Measurements from ENCODE around the gene PDK4.
"Not testable (repeated sequence)": the region's sequence is repeated elsewhere in the genome, so short reads cannot be mapped to it uniquely, and the experiment has no call there.

The PDK4 gene

GRCh38 chr7:95596198-95597063, at the start of gene PDK4:
TSS of gene PDK4 (minus strand) at chr7:95596516. CDS start at chr7:95596293, 223 bp downstream.
- DNase-seq: no peak

DNA sequence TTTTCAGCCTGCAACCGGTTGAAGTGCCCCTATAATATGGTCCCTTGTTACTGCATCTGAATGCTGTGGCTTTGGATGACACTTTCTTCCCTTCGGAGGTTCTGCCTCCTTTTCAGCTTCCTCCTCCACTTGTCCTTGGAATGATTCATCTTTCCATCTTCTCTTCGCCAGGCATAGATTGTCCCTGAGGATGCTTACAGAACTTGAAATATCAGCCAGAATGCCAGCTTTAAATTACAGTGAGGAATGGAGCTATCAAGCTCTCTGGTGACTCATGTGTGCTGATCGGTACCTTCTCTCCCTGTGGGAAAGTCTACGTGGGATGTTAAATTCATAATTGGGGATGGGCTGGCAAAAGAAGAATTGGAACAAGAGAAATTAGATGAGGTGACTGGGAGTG, 45.9 kb upstream of the PDK4 start:
- no peak for DNase-seq

GRCh38 chr7:95636140-95636940, 40.0 kb upstream of the PDK4 start:
- no peak for DNase-seq

- no peak for DNase-seq
Measured at GRCh38 chr7:95632609-95633008, 36.3 kb upstream of the PDK4 start.

- no peak for DNase-seq
Measured at GRCh38 chr7:95631527-95631926, 35.2 kb upstream of the PDK4 start.

- DNase-seq: no peak
Measured at GRCh38 chr7:95630702-95631458, 34.6 kb upstream of the PDK4 start.

DNA sequence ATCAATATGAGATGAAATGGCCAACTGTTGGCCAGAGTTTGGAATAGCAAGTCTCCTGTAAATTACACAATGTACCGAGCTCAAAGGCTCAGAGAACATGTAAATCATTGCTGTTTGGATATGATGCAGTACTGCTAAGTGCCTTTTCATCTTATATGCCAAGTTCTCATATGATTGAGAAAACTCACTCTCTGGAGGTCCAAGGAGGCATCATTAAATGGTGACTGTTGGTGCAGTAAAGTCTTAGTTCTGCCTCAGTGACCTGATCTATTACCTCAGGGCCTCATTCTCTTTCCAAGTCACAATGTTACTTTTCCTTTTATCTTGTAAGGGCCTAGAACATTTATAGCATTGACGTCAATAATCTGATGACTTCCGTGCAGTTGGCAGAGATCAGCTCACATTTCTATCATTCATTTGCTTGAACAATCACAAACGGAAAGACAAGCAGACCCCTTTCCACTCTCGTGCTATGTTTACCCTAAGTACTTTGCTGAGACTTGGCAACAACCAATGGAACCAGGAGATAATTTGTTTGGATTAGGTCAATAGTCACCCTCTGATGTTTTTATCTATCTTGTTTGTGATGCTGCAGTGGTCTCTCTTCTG, 32.6 kb upstream of the PDK4 start:
- no peak for DNase-seq

GRCh38 chr7:95623788-95624187, 27.5 kb upstream of the PDK4 start:
- DNase-seq: no peak

GRCh38 chr7:95622859-95623258, 26.5 kb upstream of the PDK4 start:
- no peak for DNase-seq

- DNase-seq: no peak
Measured at GRCh38 chr7:95622001-95622549, 25.8 kb upstream of the PDK4 start.

DNA sequence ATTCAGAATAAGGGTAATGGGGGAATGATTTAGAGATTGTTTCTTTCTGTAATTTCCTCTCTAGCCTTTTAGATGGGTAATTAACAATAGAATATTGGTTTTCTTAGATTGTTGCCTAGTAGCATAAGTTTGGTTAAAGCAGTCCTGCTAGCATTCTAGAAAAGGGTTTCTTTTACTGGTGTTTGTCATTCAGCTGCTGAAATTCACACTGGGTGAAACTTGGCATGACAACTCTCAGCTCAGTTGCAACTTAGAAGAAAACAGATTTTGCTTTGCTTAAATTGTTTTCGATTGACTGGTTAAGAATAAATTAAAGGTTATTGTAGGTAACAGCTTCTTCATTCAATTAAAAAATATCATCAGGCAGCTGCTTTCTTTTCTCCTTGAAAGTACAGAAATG, 25.1 kb upstream of the PDK4 start:
- no peak for DNase-seq

DNA sequence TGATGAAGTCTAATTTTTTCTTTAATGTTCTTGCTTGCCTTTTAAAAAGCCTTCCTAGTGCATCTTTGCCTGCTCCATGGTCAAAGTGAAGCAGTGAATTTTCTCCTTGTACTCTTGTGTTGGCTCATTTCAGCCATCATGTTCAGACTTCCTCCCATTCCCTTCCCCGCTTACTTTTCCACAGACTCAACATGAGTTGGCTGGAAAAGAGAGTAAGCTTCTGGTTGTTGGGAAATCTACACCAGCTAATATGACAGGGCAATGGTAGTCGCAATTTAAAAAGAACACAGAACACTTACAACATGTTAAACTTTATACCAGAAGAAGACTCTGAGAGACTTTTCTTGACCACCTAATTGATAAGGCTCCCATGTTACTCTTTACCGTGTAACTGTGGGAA, 24.3 kb upstream of the PDK4 start:
- no peak for DNase-seq

DNA sequence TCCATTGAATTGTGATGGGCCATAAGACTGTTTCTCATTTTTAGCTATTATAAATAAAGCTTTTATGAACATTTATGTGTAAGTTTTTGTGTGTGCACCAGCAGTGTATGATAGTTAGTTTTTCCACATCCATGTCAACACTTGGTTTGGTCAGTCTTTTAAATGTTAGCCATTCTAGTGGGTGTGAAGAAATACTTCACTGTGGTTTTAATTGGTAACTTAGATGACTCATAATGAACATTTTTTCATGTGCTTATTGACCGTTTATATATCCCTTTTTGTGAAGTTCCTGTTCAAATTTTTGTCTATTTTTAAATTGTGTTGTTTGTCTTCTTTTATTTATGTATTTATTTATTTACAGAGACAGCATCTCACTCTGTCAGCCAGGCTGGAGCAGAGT, 23.6 kb upstream of the PDK4 start:
- no peak for DNase-seq

DNA sequence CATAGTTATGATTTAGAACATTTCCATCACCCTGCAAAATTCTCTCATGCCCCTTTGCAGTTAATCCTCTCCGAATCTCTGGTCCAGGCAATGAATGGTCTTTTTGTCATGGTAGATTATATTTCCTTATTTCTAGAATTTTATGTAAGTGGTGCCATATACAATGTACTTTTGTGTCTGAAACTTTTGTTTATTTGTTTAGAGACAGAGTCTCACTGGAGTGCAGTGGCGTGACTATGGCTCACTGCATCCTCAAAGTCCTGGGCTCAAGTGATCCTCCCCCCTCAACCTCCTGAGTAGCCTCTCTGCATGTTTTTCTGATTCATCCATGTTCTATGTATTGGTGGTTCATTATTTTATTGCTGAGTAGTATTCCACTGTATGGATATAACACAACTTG, 23.2 kb upstream of the PDK4 start:
- DNase-seq: no peak

- DNase-seq: no peak
Measured at GRCh38 chr7:95614442-95614940, 18.2 kb upstream of the PDK4 start.

GRCh38 chr7:95611224-95611623, 14.9 kb upstream of the PDK4 start:
- DNase-seq: no peak

- no peak for DNase-seq
Measured at GRCh38 chr7:95609277-95609971, 13.1 kb upstream of the PDK4 start.

DNA sequence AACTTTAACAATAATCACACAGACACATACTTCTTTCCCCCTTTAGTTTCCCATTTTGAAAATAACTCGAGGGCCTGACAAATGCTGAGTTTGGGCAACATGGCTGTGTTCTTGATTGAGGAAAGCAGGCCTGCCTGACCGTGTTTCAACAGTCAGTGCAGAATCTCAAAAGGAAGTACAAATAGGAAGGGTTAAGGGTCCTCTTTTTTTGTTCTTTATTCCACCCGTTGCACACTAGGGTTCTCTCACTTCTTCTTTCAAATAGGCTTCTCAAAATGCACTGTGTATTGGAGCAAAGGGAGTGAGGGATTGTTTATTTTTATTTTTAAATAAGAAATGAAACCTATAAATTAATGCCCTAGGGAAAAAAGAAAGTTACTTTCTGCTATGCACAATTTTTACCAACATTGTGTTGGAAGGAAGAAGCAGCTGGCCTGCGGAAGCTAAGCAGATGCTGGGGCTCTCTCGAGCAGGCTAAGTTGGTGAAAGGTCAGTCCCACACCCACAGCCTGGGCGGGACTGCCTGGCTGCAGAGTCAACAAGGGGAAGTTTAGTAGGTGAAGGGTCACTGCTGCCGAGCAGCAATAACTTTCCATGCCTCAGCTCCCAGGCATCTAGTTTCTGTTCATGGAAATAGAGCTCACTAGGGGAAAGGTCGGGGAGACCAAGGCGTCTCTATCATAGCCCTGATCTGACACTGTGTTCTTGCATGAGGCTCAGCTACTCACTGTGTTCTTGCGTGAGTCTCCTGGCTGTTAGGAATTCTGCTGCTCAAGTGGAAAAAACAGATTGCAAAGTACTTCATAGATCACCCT, 12.2 kb upstream of the PDK4 start:
- DNase-seq: no peak

DNA sequence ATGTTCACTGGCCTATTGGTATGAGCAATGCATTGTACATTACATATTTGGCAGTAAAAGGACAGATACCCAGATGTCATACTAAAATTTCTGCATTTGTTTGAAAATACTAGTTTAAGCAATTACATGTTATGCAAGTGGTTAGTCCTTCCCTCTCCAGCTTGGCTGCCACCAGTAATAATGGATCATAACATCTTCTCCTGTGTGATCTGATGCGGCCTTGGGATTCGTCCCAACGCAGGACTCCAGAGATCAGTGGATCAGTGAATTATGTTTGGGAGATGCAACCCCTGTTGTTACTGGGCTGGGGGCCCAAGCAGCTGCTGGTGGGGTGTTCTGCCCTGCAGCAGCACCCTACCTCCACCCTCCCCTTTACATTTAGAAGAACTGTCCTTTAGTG, 11.2 kb upstream of the PDK4 start:
- DNase-seq: no peak

DNA sequence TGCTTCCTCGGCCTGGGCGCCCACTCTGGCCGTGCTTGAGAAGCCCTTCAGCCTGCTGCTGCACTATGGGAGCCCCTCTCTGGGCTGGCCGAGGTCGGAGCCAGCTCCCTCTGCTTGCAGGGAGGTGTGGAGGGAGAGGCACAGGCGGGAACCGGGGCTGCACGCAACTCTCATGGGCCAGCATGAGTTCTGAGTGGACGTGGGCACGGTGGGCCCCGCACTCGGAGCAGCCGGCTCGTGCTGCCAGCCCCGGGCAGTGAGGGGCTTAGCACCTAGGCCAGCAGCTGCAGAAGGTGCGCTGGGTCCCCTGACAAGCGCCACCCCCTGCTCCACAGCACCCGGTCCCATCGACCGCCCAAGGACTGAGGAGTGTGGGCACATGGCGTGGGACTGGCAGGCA, 9.0 kb upstream of the PDK4 start:
- no peak for DNase-seq

DNA sequence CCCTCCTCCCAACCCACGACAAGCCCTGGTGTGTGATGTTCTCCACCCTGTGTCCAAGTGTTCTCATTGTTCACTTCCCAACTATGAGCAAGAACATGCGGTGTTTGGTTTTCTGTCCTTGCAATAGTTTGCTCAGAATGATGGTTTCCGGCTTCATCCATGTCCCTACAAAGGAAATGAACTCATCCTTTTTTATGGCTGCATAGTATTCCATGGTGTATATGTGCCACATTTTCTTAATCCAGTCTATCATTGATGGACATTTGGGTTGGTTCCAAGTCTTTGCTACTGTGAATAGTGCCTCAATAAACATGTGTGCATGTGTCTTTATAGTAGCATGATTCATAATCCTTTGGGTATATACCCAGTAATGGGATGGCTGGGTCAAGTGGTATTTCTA, 8.5 kb upstream of the PDK4 start:
- not testable (repeated sequence) for DNase-seq
